Fibroblast of lung (primary cell): ENCODE results near the gene ACADSB. TPM values are rescaled to one million over a fixed set of nuclear protein-coding genes. Genes with fewer than 3 reads are reported as not detected.

Source experiments
- DNase-seq, 2 donors: peaks; one replicate each; pipeline versions ENCODE4 v3.0.0 to v3.0.0-alpha.2; 2010; ENCODE audit warnings: low read depth in 2 of 2
- H2AFZ ChIP-seq: 2 replicates; pipeline ENCODE4 v1.5.1; 2012; ENCODE audit warnings: low read length, control low read depth, inconsistent platforms
- H3K27ac ChIP-seq: 2 replicates; pipeline ENCODE4 v1.5.1; 2011; ENCODE audit warnings: low read length, control low read depth; ENCODE audit not compliant: insufficient read depth
- H3K27me3 ChIP-seq: 2 replicates; pipeline ENCODE4 v1.5.1; 2011; ENCODE audit warnings: mild to moderate bottlenecking, low read length; ENCODE audit not compliant: control insufficient read depth, insufficient read depth
- H3K36me3 ChIP-seq: 2 replicates; pipeline ENCODE4 v1.5.1; 2011; ENCODE audit warnings: low read length; ENCODE audit not compliant: control insufficient read depth, insufficient read depth
- H3K4me1 ChIP-seq: 2 replicates; pipeline ENCODE4 v1.5.1; 2011; ENCODE audit warnings: low read length; ENCODE audit not compliant: control insufficient read depth, insufficient read depth; ENCODE audit errors: extremely low read depth
- H3K4me2 ChIP-seq: 2 replicates; pipeline ENCODE4 v1.5.1; 2011; ENCODE audit warnings: low read length, control low read depth; ENCODE audit not compliant: insufficient read depth; ENCODE audit errors: extremely low read depth
- H3K4me3 ChIP-seq, 4 experiments: fragments of 200-600 bp in 1 of 4; sonication (generic) in 1 of 4; replicated peaks in 1 of 4; 2 replicates each; pipeline ENCODE4 v1.5.1; 2011 to 2016; ENCODE audit warnings: low read length in 4 of 4, low read depth in 3 of 4, mild to moderate bottlenecking in 3 of 4, control low read depth in 2 of 4, inconsistent platforms in 1 of 4, mixed read lengths in 1 of 4; ENCODE audit not compliant: insufficient read depth in 1 of 4; ENCODE audit errors: control extremely low read depth in 1 of 4
- H3K79me2 ChIP-seq: 2 replicates; pipeline ENCODE4 v1.5.1; 2012; ENCODE audit warnings: mild to moderate bottlenecking, low read length, inconsistent platforms; ENCODE audit not compliant: control insufficient read depth, insufficient read depth
- H3K9ac ChIP-seq: 2 replicates; pipeline ENCODE4 v1.5.1; 2011; ENCODE audit warnings: mild to moderate bottlenecking, low read length, control low read depth; ENCODE audit not compliant: insufficient read depth
- H3K9me3 ChIP-seq: 2 replicates; pipeline ENCODE4 v1.5.1; 2012; ENCODE audit warnings: low read depth, low read length; ENCODE audit not compliant: control insufficient read depth, insufficient read depth
- H4K20me1 ChIP-seq: 2 replicates; pipeline ENCODE4 v1.5.1; 2011; ENCODE audit warnings: low read length; ENCODE audit not compliant: control insufficient read depth, insufficient read depth; ENCODE audit errors: extremely low read depth
- CTCF ChIP-seq, 2 donors: IDR thresholded peaks in 1 of 2; conservative IDR thresholded peaks in 1 of 2; 1 replicate in 1 of 2; 2 replicates in 1 of 2; pipeline ENCODE4 v1.5.1; 2011 to 2012; ENCODE audit warnings: low read length in 2 of 2, control low read depth in 1 of 2, inconsistent platforms in 1 of 2, low read depth in 1 of 2, mild to moderate bottlenecking in 1 of 2
- EZH2 ChIP-seq: IDR thresholded peaks from 2 replicates; pipeline ENCODE4 v1.5.1; 2012; ENCODE audit warnings: low read length, control low read depth, mild to moderate bottlenecking; ENCODE audit errors: missing control alignments
- polyA plus RNA-seq, 2 donors: library from polyadenylated mRNA; depleted of rRNA in 1 of 2; stranded (reverse) in 1 of 2; unstranded in 1 of 2; fragments of >200 nt; gene quantifications; 2 replicates each; pipeline ENCODE4 v1.2.1, GENCODE V29; 2011 to 2012; ENCODE audit warnings: missing spikeins in 1 of 2
- total RNA-seq: library from RNA; depleted of rRNA; stranded (reverse); fragments of >200 nt; gene quantifications from 2 replicates; pipeline ENCODE4 v1.2.1, GENCODE V29; 2014

Gene ACADSB
- total and polyA plus RNA-seq, 2 donors (not counting 1 experiment from before 2014, with no cell fraction given): 5.6 to 11.3 TPM

- Histone ChIP-seq H3K9me3 (no peaks in the 10 kb centered on the region), H3K4me2 (no peak overlapping the region), H3K4me3 (no peak overlapping the region), H3K79me2 (peaks cover 19% of the 10 kb centered on the region), H4K20me1 (no peaks in the 10 kb centered on the region), H3K9ac (no peak overlapping the region), H3K4me1 (no peaks in the 10 kb centered on the region), H2AFZ (no peak overlapping the region), H3K36me3 (no peaks in the 10 kb centered on the region), H3K27me3 (no peaks in the 10 kb centered on the region), H3K27ac (no peak overlapping the region)
- no peak for DNase-seq
- no peak for TF ChIP-seq CTCF (conservative IDR thresholded peaks at IDR 0.05 in 1 of 2, IDR thresholded peaks at IDR 0.05 in 1 of 2; ENCODE audit: low read depth in 1 of 2, low read length in 2 of 2)
- TF ChIP-seq EZH2: no peak
These were observed 7.4 kb upstream of the ACADSB start for GRCh38 chr10:123001370-123001769.

- H3K36me3 ChIP-seq: no peaks in the 10 kb centered on the region
- no peaks in the 10 kb centered on the region for H3K27me3 ChIP-seq
- no peaks in the 10 kb centered on the region for H4K20me1 ChIP-seq
These were observed 4.5 kb upstream of the ACADSB start for GRCh38 chr10:123004298-123004697.

GRCh38 chr10:123007558-123008354, 1.1 kb upstream of the ACADSB start:
- no peaks in the 10 kb centered on the region for H3K9me3 ChIP-seq
- H3K4me1 ChIP-seq: peaks cover 5% of the 10 kb centered on the region
- H3K36me3 ChIP-seq: no peaks in the 10 kb centered on the region
- H3K4me3 ChIP-seq: peak overlapping the region; percentile 71 to 100 (median 94)
- H2AFZ ChIP-seq: peak overlapping the region; percentile 72
- H3K27me3 ChIP-seq: no peaks in the 10 kb centered on the region
- peak overlapping the region; percentile 85 for H3K27ac ChIP-seq
- DNase-seq: peak; percentile 57 to 59
- H3K9ac ChIP-seq: peak overlapping the region; percentile 91
- H3K79me2 ChIP-seq: peaks cover 41% of the 10 kb centered on the region
- no peaks in the 10 kb centered on the region for H4K20me1 ChIP-seq
- H3K4me2 ChIP-seq: peak overlapping the region; percentile 73
- TF ChIP-seq EZH2 (no peak), CTCF (conservative IDR thresholded peaks at IDR 0.05 in 1 of 2, IDR thresholded peaks at IDR 0.05 in 1 of 2; ENCODE audit: low read depth in 1 of 2, low read length in 2 of 2) (peak in 1 of 2 donors; percentile 19)

More at GRCh38 chr10:123004298-123004697, 4.5 kb upstream of the ACADSB start:
- H3K4me3 ChIP-seq: no peak overlapping the region
- H3K79me2 ChIP-seq: peaks cover 41% of the 10 kb centered on the region
- no peak for TF ChIP-seq CTCF (conservative IDR thresholded peaks at IDR 0.05 in 1 of 2, IDR thresholded peaks at IDR 0.05 in 1 of 2; ENCODE audit: low read depth in 1 of 2, low read length in 2 of 2)
- no peak for TF ChIP-seq EZH2
- H3K27ac ChIP-seq: no peak overlapping the region
- no peaks in the 10 kb centered on the region for H3K9me3 ChIP-seq
- no peak overlapping the region for H3K4me2 ChIP-seq
- no peak overlapping the region for H2AFZ ChIP-seq
- no peak overlapping the region for H3K9ac ChIP-seq
- H3K4me1 ChIP-seq: peaks cover 3% of the 10 kb centered on the region
- DNase-seq: no peak
